ENCODE results near the gene TBX19. TPM values are rescaled to one million over a fixed set of nuclear protein-coding genes. Genes with fewer than 3 reads are reported as not detected.

TBX19 gene
- total RNA-seq, 1 donor from 2014 or later, result 0.51 TPM

- no peak for DNase-seq
Observed at GRCh38 chr1:168360151-168361021, 79.7 kb downstream of the TBX19 start.

GRCh38 chr1:168361252-168361651 is 80.6 kb downstream of the TBX19 start:
- no peak for DNase-seq

GRCh38 chr1:168362991-168363390 is 82.3 kb downstream of the TBX19 start:
- no peak for DNase-seq

Other genes with a start within 250 kb of the TBX19 start
- gene GPR161, start 143.9 kb upstream of the TBX19 start, total RNA-seq, result 18.4 and 19.6 TPM in 2 replicates
- gene TIPRL, start 101.9 kb upstream of the TBX19 start, total RNA-seq, result 34.1 and 43.4 TPM in 2 replicates
- gene SFT2D2, start 54.9 kb upstream of the TBX19 start, total RNA-seq, result 45.8 and 70.7 TPM in 2 replicates

Measured in dermis blood vessel endothelial cell (primary cell).